ENCODE measurements around the gene CCDC192. TPM values are rescaled to one million over a fixed set of nuclear protein-coding genes. Genes with fewer than 3 reads are reported as not detected.

Gene CCDC192
- total RNA-seq, 5 donors from 2014 or later (not counting 1 experiment from before 2014, with no cell fraction given) = 0.58 TPM; not detected in 4

GRCh38 chr5:127696683-127697082 is 6.5 kb upstream of the CCDC192 start:
- ATAC-seq (replicated peaks in 1 of 4) (no peak), DNase-seq (no peak)
- H3K27ac ChIP-seq (ENCODE audit: low read length) = no peak overlapping the region
- H3K27ac Mint-ChIP-seq = no peak overlapping the region
- no peak overlapping the region for H3K4me3 ChIP-seq (ENCODE audit: control insufficient read depth in 1 of 2, extremely low read depth in 1 of 2, low read length in 1 of 2)
- no peaks in the 10 kb centered on the region for H3K27me3 ChIP-seq (replicated peaks in 1 of 2; ENCODE audit: control insufficient read depth in 2 of 2, extremely low read depth in 1 of 2, insufficient read depth in 2 of 2, low read length in 1 of 2)
- WGBS (ENCODE audit: insufficient coverage) = 71% methylated on average over 3 of the region's 6 CpGs
- no peaks in the 10 kb centered on the region for H3K4me1 ChIP-seq (ENCODE audit: control insufficient read depth in 1 of 2, extremely low read depth in 1 of 2, insufficient read depth in 2 of 2, low read length in 2 of 2)
- no peak overlapping the region for H3K4me3 Mint-ChIP-seq
- no peaks in the 10 kb centered on the region for H3K36me3 Mint-ChIP-seq
- no peaks in the 10 kb centered on the region for H3K36me3 ChIP-seq (ENCODE audit: control insufficient read depth in 2 of 2, extremely low read depth in 1 of 2, insufficient read depth in 1 of 2, low read length in 1 of 2)
- no peaks in the 10 kb centered on the region for H3K9me3 ChIP-seq
- ChIA-PET POLR2A (no interaction called here), CTCF (no interaction called here)
- H3K27me3 Mint-ChIP-seq = no peaks in the 10 kb centered on the region
- no peaks in the 10 kb centered on the region for H3K4me1 Mint-ChIP-seq
- H3K9me3 Mint-ChIP-seq = no peaks in the 10 kb centered on the region

GRCh38 chr5:127697894-127698600 is 5.1 kb upstream of the CCDC192 start:
- POLR2A ChIA-PET = no interaction called here
- Mint-ChIP-seq H3K9me3 (no peaks in the 10 kb centered on the region), H3K4me3 (no peak overlapping the region), H3K27ac (no peak overlapping the region), H3K27me3 (peaks cover 3% of the 10 kb centered on the region in 2 donors), H3K4me1 (no peaks in the 10 kb centered on the region), H3K36me3 (no peaks in the 10 kb centered on the region)
- Histone ChIP-seq H3K27me3 (replicated peaks in 1 of 2; ENCODE audit: control insufficient read depth in 2 of 2, extremely low read depth in 1 of 2, insufficient read depth in 2 of 2, low read length in 1 of 2) (no peaks in the 10 kb centered on the region), H3K9me3 (no peaks in the 10 kb centered on the region), H3K27ac (ENCODE audit: low read length) (no peak overlapping the region), H3K4me3 (ENCODE audit: control insufficient read depth in 1 of 2, extremely low read depth in 1 of 2, low read length in 1 of 2) (no peak overlapping the region), H3K36me3 (ENCODE audit: control insufficient read depth in 2 of 2, extremely low read depth in 1 of 2, insufficient read depth in 1 of 2, low read length in 1 of 2) (no peaks in the 10 kb centered on the region), H3K4me1 (ENCODE audit: control insufficient read depth in 1 of 2, extremely low read depth in 1 of 2, insufficient read depth in 2 of 2, low read length in 2 of 2) (no peaks in the 10 kb centered on the region)
- 57% methylated on average over 1 of the region's 2 CpGs for WGBS (ENCODE audit: insufficient coverage)
- ATAC-seq (replicated peaks in 1 of 4) = no peak
- no peak for DNase-seq
- CTCF ChIA-PET = no interaction called here

- no peak for ATAC-seq (replicated peaks in 1 of 4)
- POLR2A ChIA-PET = no interaction called here
- no peaks in the 10 kb centered on the region for H3K36me3 Mint-ChIP-seq
These were observed 3.8 kb upstream of the CCDC192 start for GRCh38 chr5:127699416-127699815.

GRCh38 chr5:127700237-127700766 is 2.9 kb upstream of the CCDC192 start:
- Mint-ChIP-seq H3K27ac (no peak overlapping the region), H3K9me3 (no peaks in the 10 kb centered on the region), H3K36me3 (no peaks in the 10 kb centered on the region), H3K4me3 (no peak overlapping the region), H3K4me1 (no peaks in the 10 kb centered on the region), H3K27me3 (peaks cover 3 to 6% of the 10 kb centered on the region in 2 donors)
- POLR2A ChIA-PET = no interaction called here
- no peak for ATAC-seq (replicated peaks in 1 of 4)
- DNase-seq = no peak
- Histone ChIP-seq H3K4me3 (ENCODE audit: control insufficient read depth in 1 of 2, extremely low read depth in 1 of 2, low read length in 1 of 2) (no peak overlapping the region), H3K9me3 (no peaks in the 10 kb centered on the region), H3K36me3 (ENCODE audit: control insufficient read depth in 2 of 2, extremely low read depth in 1 of 2, insufficient read depth in 1 of 2, low read length in 1 of 2) (no peaks in the 10 kb centered on the region), H3K4me1 (ENCODE audit: control insufficient read depth in 1 of 2, extremely low read depth in 1 of 2, insufficient read depth in 2 of 2, low read length in 2 of 2) (no peaks in the 10 kb centered on the region), H3K27ac (ENCODE audit: low read length) (no peak overlapping the region), H3K27me3 (replicated peaks in 1 of 2; ENCODE audit: control insufficient read depth in 2 of 2, extremely low read depth in 1 of 2, insufficient read depth in 2 of 2, low read length in 1 of 2) (no peaks in the 10 kb centered on the region)
- CTCF ChIA-PET = no interaction called here
- 100% methylated on average over 1 of the region's 6 CpGs for WGBS (ENCODE audit: insufficient coverage)

More at GRCh38 chr5:127699416-127699815, 3.8 kb upstream of the CCDC192 start:
- H3K27me3 Mint-ChIP-seq = peaks cover 3% of the 10 kb centered on the region in 2 donors
- Histone ChIP-seq H3K4me1 (ENCODE audit: control insufficient read depth in 1 of 2, extremely low read depth in 1 of 2, insufficient read depth in 2 of 2, low read length in 2 of 2) (no peaks in the 10 kb centered on the region), H3K9me3 (no peaks in the 10 kb centered on the region), H3K27ac (ENCODE audit: low read length) (no peak overlapping the region), H3K36me3 (ENCODE audit: control insufficient read depth in 2 of 2, extremely low read depth in 1 of 2, insufficient read depth in 1 of 2, low read length in 1 of 2) (no peaks in the 10 kb centered on the region), H3K27me3 (replicated peaks in 1 of 2; ENCODE audit: control insufficient read depth in 2 of 2, extremely low read depth in 1 of 2, insufficient read depth in 2 of 2, low read length in 1 of 2) (no peaks in the 10 kb centered on the region), H3K4me3 (ENCODE audit: control insufficient read depth in 1 of 2, extremely low read depth in 1 of 2, low read length in 1 of 2) (no peak overlapping the region)
- WGBS (ENCODE audit: insufficient coverage) = 85% methylated on average over 2 of the region's 5 CpGs
- H3K4me1 Mint-ChIP-seq = no peaks in the 10 kb centered on the region
- no peak overlapping the region for H3K4me3 Mint-ChIP-seq
- no peak for DNase-seq
- CTCF ChIA-PET = no interaction called here
- H3K27ac Mint-ChIP-seq = no peak overlapping the region
- H3K9me3 Mint-ChIP-seq = no peaks in the 10 kb centered on the region

GRCh38 chr5:127702434-127702833 is 757 bp upstream of the CCDC192 start:
- no peaks in the 10 kb centered on the region for H3K9me3 Mint-ChIP-seq
- no peak overlapping the region for H3K27ac ChIP-seq (ENCODE audit: low read length)
- H3K9me3 ChIP-seq = no peaks in the 10 kb centered on the region
- no peaks in the 10 kb centered on the region for H3K4me1 Mint-ChIP-seq
- no peaks in the 10 kb centered on the region for H3K36me3 ChIP-seq (ENCODE audit: control insufficient read depth in 2 of 2, extremely low read depth in 1 of 2, insufficient read depth in 1 of 2, low read length in 1 of 2)
- no peak overlapping the region for H3K4me3 ChIP-seq (ENCODE audit: control insufficient read depth in 1 of 2, extremely low read depth in 1 of 2, low read length in 1 of 2)
- WGBS (ENCODE audit: insufficient coverage) = 89% methylated on average over 2 of the region's 2 CpGs
- DNase-seq = no peak
- no peak for ATAC-seq (replicated peaks in 1 of 4)
- CTCF ChIA-PET = interaction anchor here in 1 of 2 donors (0.5 kb wide), 1 partner anchor 40 kb away, joined by 3 read pairs; no protein-coding TSS in a partner anchor
- no peak overlapping the region for H3K4me3 Mint-ChIP-seq
- no peak overlapping the region for H3K27ac Mint-ChIP-seq
- H3K4me1 ChIP-seq (ENCODE audit: control insufficient read depth in 1 of 2, extremely low read depth in 1 of 2, insufficient read depth in 2 of 2, low read length in 2 of 2) = no peaks in the 10 kb centered on the region
- no peaks in the 10 kb centered on the region for H3K27me3 ChIP-seq (replicated peaks in 1 of 2; ENCODE audit: control insufficient read depth in 2 of 2, extremely low read depth in 1 of 2, insufficient read depth in 2 of 2, low read length in 1 of 2)
- peaks cover 3 to 17% of the 10 kb centered on the region in 2 donors for H3K27me3 Mint-ChIP-seq
- H3K36me3 Mint-ChIP-seq = no peaks in the 10 kb centered on the region
- POLR2A ChIA-PET = no interaction called here

GRCh38 chr5:127705120-127705892 is 2.1 kb downstream of the CCDC192 start:
- Mint-ChIP-seq H3K4me1 (no peaks in the 10 kb centered on the region), H3K27ac (no peak overlapping the region), H3K4me3 (no peak overlapping the region), H3K27me3 (peaks cover 3 to 17% of the 10 kb centered on the region in 2 donors), H3K36me3 (no peaks in the 10 kb centered on the region), H3K9me3 (no peaks in the 10 kb centered on the region)
- Histone ChIP-seq H3K4me3 (ENCODE audit: control insufficient read depth in 1 of 2, extremely low read depth in 1 of 2, low read length in 1 of 2) (no peak overlapping the region), H3K9me3 (no peaks in the 10 kb centered on the region), H3K27me3 (replicated peaks in 1 of 2; ENCODE audit: control insufficient read depth in 2 of 2, extremely low read depth in 1 of 2, insufficient read depth in 2 of 2, low read length in 1 of 2) (no peaks in the 10 kb centered on the region), H3K27ac (ENCODE audit: low read length) (no peak overlapping the region), H3K36me3 (ENCODE audit: control insufficient read depth in 2 of 2, extremely low read depth in 1 of 2, insufficient read depth in 1 of 2, low read length in 1 of 2) (no peaks in the 10 kb centered on the region), H3K4me1 (ENCODE audit: control insufficient read depth in 1 of 2, extremely low read depth in 1 of 2, insufficient read depth in 2 of 2, low read length in 2 of 2) (no peaks in the 10 kb centered on the region)
- DNase-seq (no peak), ATAC-seq (replicated peaks in 1 of 4) (no peak)
- 86% methylated on average over 1 of the region's 4 CpGs for WGBS (ENCODE audit: insufficient coverage)
- POLR2A ChIA-PET = no interaction called here
- CTCF ChIA-PET = interaction anchor here in 1 of 2 donors (0.5 kb wide), 1 partner anchor 51 kb away, joined by 3 read pairs; no protein-coding TSS in a partner anchor

All from T-cell (primary cell).